Urinary bladder (tissue), 4 donors: Measurements from ENCODE around the gene PI4K2B. TPM values are rescaled to one million over a fixed set of nuclear protein-coding genes. Genes with fewer than 3 reads are reported as not detected.
"Not testable (repeated sequence)": the region's sequence is repeated elsewhere in the genome, so short reads cannot be mapped to it uniquely, and the experiment has no call there.

ENCODE experiments used
- DNase-seq: peaks from one replicate; pipeline ENCODE4 v3.0.0-alpha.2; 2015; ENCODE audit errors: extremely low spot score
- H3K27ac ChIP-seq: one replicate; pipeline ENCODE4 v1.5.1; 2013; ENCODE audit warnings: low read depth, mild to moderate bottlenecking, moderate library complexity
- H3K36me3 ChIP-seq: one replicate; pipeline ENCODE4 v1.6.1; 2013; ENCODE audit warnings: mild to moderate bottlenecking, moderate library complexity; ENCODE audit not compliant: insufficient read depth
- H3K4me1 ChIP-seq: one replicate; pipeline ENCODE4 v1.6.1; 2013; ENCODE audit warnings: mild to moderate bottlenecking, moderate library complexity; ENCODE audit not compliant: insufficient read depth
- H3K4me3 ChIP-seq: one replicate; pipeline ENCODE4 v1.5.1; 2013; ENCODE audit warnings: low read depth, low read length
- WGBS: extraction: QIAGEN DNeasy Blood & Tissue Kit; methylation state at CpG from one replicate; pipeline ENCODE4 v1.1.7; 2013; 5-methylcytosine and 5-hydroxymethylcytosine counted together
- polyA plus RNA-seq: library from polyadenylated mRNA; stranded (reverse); fragments of 200-250 nt; gene quantifications from one replicate; pipeline ENCODE4 v1.2.3, GENCODE V29; 2013
- small RNA-seq: library from RNA; depleted of rRNA; stranded (forward); fragments of <200 nt; gene quantifications from one replicate; pipeline ENCODE3, GENCODE V24; 2014
- total RNA-seq: library from RNA; depleted of rRNA; stranded (reverse); fragments of >200 nt; gene quantifications from one replicate; pipeline ENCODE4 v1.2.3, GENCODE V29; 2014
- donor health status: healthy with polysubstance abuse.
- donor health status: healthy.

The PI4K2B gene
- total and polyA plus RNA-seq, 2 donors, result 8.3 to 29.0 TPM

GRCh38 chr4:25328463-25328862 is 94.6 kb downstream of the PI4K2B start:
- not testable (repeated sequence) for DNase-seq, H3K27ac ChIP-seq, H3K4me3 ChIP-seq, H3K4me1 ChIP-seq, H3K36me3 ChIP-seq
- WGBS, result 96% methylated on average over 3 of the region's 3 CpGs

Small RNA genes lying within 50 kb of the gene (small RNA-seq; reads per million reads assigned to genes)
- gene RF00004, result not detected

Other genes starting within 250 kb of the PI4K2B start
- gene LGI2, start 203.1 kb upstream of the PI4K2B start, total RNA-seq, result 4.8 TPM
- 0.79 TPM for gene LGI2, start 203.1 kb upstream of the PI4K2B start, polyA plus RNA-seq
- gene SEPSECS, start 73.6 kb upstream of the PI4K2B start, total RNA-seq, result 20.1 TPM
- gene SEPSECS, start 73.6 kb upstream of the PI4K2B start, polyA plus RNA-seq, result 3.6 TPM
- gene ZCCHC4, start 78.7 kb downstream of the PI4K2B start, total RNA-seq, result 29.7 TPM
- 6.5 TPM for gene ZCCHC4, start 78.7 kb downstream of the PI4K2B start, polyA plus RNA-seq
- gene ANAPC4, start 143.2 kb downstream of the PI4K2B start, total RNA-seq, result 70.8 TPM
- gene ANAPC4, start 143.2 kb downstream of the PI4K2B start, polyA plus RNA-seq, result 20.9 TPM